ENCODE measurements around the gene AJM1.

The AJM1 gene

GRCh38 chr9:136821826-136822544 lies 20.3 kb upstream of the AJM1 start:
- ChIA-PET CTCF (interaction anchor here (0.6 kb wide), 1 partner anchor 61 kb away, joined by 4 read pairs; no protein-coding TSS in a partner anchor), POLR2A (ENCODE audit: low non-redundant PET) (no interaction called here)
- H3K27ac ChIP-seq: 0 out of 2 replicates have a peak overlapping the region, but pooled peaks have one; percentile 1
- no peak for DNase-seq (ENCODE audit: low spot score)
- TF ChIP-seq CTCF (conservative IDR thresholded peaks at IDR 0.05; ENCODE audit: low read depth): no peak

DNA sequence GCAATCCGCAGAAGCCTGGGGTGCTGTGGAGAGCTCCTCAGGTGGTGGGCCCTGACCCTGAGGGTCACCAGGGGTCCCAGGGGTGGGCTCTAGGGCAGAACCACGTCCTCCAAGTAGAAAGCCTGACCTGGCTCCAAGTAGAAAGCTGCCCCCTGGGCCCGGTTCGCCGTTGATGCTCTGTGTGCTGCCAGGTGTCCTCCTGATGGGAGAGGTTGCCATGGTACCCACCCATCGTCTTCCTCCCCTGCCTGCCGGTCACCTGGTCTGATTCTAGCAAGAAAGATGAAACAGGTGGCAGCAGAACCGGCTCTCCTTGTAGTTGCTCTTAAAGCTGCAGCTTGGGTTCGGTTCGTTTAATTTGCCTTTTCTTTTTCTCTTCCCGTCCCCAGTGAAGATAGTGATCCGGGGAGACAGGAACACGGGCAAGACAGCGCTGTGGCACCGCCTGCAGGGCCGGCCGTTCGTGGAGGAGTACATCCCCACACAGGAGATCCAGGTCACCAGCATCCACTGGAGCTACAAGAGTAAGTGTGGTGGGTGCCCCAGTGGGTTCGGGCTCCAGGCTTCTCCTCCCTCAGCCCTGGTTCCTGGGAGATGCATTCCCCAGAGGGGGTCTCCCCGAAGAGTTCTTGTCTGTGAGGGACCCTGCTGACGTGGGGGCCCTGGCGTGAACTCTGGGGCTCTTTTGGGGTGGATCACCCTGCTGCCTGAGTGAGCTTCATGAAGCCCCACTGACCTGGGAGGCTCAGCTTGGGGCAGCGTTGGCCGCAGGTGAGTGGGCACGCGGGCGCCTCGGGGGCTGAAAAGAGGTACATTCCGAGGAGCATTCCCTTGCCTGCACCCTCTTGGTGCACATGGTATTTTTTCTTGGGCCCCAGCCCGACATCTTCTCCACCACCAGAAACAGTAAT lies 18.9 kb upstream of the AJM1 start:
- CTCF ChIA-PET: interaction anchor here (0.6 to 1.2 kb wide), 5 partner anchors 9 to 201 kb away, joined by 3 to 5 read pairs (median 3); partner anchors contain the start of gene AJM1
- POLR2A ChIA-PET (ENCODE audit: low non-redundant PET): interaction anchor here (0.7 kb wide), 1 partner anchor 13 kb away, joined by 5 read pairs; no protein-coding TSS in a partner anchor
- H3K27ac ChIP-seq: peak overlapping the region; percentile 9; the same call in 1 of the 2 replicates
- DNase-seq (ENCODE audit: low spot score): no peak
- no peak for TF ChIP-seq CTCF (conservative IDR thresholded peaks at IDR 0.05; ENCODE audit: low read depth)

GRCh38 chr9:136824496-136825225 lies 17.6 kb upstream of the AJM1 start:
- TF ChIP-seq CTCF (conservative IDR thresholded peaks at IDR 0.05; ENCODE audit: low read depth): no peak

GRCh38 chr9:136825295-136826187 lies 16.7 kb upstream of the AJM1 start:
- CTCF ChIA-PET: interaction anchor here (0.8 kb wide), 1 partner anchor 13 kb away, joined by 3 read pairs; no protein-coding TSS in a partner anchor

More at GRCh38 chr9:136824496-136825225, 17.6 kb upstream of the AJM1 start:
- POLR2A ChIA-PET (ENCODE audit: low non-redundant PET): no interaction called here
- DNase-seq (ENCODE audit: low spot score): no peak
- CTCF ChIA-PET: interaction anchor here (0.6 to 1.2 kb wide), 4 partner anchors 18 to 171 kb away, joined by 3 to 8 read pairs (median 4); partner anchors contain the start of gene AJM1
- H3K27ac ChIP-seq: peak overlapping the region; percentile 1; the same call in 1 of the 2 replicates

DNA sequence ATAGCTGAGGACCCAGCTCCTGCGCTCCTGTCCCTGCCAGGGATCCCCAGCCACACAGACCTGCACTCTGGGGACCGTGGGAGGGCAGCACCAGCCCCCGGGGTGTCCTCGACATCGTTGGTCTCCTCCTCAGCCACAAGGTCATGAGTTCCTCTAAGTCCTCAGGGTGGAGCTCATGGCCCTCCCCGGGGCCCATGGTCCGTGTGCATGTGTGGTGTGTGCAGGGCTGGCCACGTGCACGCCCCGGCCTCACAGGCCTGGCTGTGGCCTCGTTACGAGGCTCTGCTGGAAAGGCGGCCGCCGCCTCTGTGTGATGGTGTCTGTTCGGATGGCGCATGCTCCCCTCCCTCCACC lies 16.1 kb upstream of the AJM1 start:
- ChIA-PET POLR2A (ENCODE audit: low non-redundant PET) (no interaction called here), CTCF (interaction anchor here (0.6 to 1.0 kb wide), 3 partner anchors 14 to 223 kb away, joined by 3 read pairs; no protein-coding TSS in a partner anchor)
- no peak overlapping the region for H3K27ac ChIP-seq
- TF ChIP-seq CTCF (conservative IDR thresholded peaks at IDR 0.05; ENCODE audit: low read depth): no peak
- no peak for DNase-seq (ENCODE audit: low spot score)

More at GRCh38 chr9:136825295-136826187, 16.7 kb upstream of the AJM1 start:
- TF ChIP-seq CTCF (conservative IDR thresholded peaks at IDR 0.05; ENCODE audit: low read depth): no peak
- POLR2A ChIA-PET (ENCODE audit: low non-redundant PET): no interaction called here
- no peak overlapping the region for H3K27ac ChIP-seq
- DNase-seq (ENCODE audit: low spot score): no peak

Measured in RWPE1 (cell line).